Endothelial cell of umbilical vein (primary cell): ENCODE measurements around the gene TUBGCP2. TPM values are rescaled to one million over a fixed set of nuclear protein-coding genes. Genes with fewer than 3 reads are reported as not detected.

Source experiments
- BruUV-seq: library from RNA; stranded (reverse); fragments of 400-500 nt; replicated peaks from 2 replicates; lab custom pipeline; 2021; lab: Mats Ljungman, UMichigan
- CTCF ChIA-PET: fragments of 300-600, 350-600 bp; sonication (Branson Sonifier 250); formaldehyde crosslinking; loops from one replicate; lab custom pipeline; 2021; ENCODE audit warnings: antibody characterized with exemption, inconsistent platforms; lab: Charles Lee
- POLR2A ChIA-PET: fragments of 300-600, 350-600 bp; sonication (Branson Sonifier 250); formaldehyde crosslinking; loops from one replicate; lab custom pipeline; 2021; ENCODE audit warnings: antibody characterized with exemption, inconsistent platforms; lab: Charles Lee
- DNase-seq: peaks from one replicate; pipeline ENCODE4 v3.0.0-alpha.2; 2011; ENCODE audit warnings: low read depth, low spot score
- FAIRE-seq: peaks from 2 replicates; lab custom pipeline; 2011; peaks lifted over from hg19 to GRCh38; lab: Jason Lieb, UNC
- H2AFZ ChIP-seq: 2 replicates; pipeline ENCODE4 v1.6.0; 2012; ENCODE audit warnings: low read depth, low read length, control low read depth, inconsistent platforms
- H3K27ac ChIP-seq: 2 replicates; pipeline ENCODE4 v1.5.1; 2011; ENCODE audit warnings: low read depth, mild to moderate bottlenecking, control low read depth, low read length, moderate library complexity; ENCODE audit not compliant: insufficient read depth
- H3K27me3 ChIP-seq, 2 experiments: 2 replicates each; pipeline versions ENCODE4 v1.6.0 to v1.6.1; 2011; ENCODE audit warnings: low read length in 2 of 2, mixed read lengths in 1 of 2; ENCODE audit not compliant: control insufficient read depth in 2 of 2, insufficient read depth in 2 of 2
- H3K36me3 ChIP-seq, 2 experiments: 2 replicates in 1 of 2; 3 replicates in 1 of 2; pipeline ENCODE4 v1.5.1; 2011; ENCODE audit warnings: low read length in 2 of 2, mild to moderate bottlenecking in 1 of 2, moderate library complexity in 1 of 2; ENCODE audit not compliant: control insufficient read depth in 2 of 2, insufficient read depth in 2 of 2; ENCODE audit errors: extremely low read depth in 1 of 2
- H3K4me1 ChIP-seq: 3 replicates; pipeline ENCODE4 v1.5.1; 2011; ENCODE audit warnings: mild to moderate bottlenecking, low read length; ENCODE audit not compliant: control insufficient read depth, insufficient read depth; ENCODE audit errors: extremely low read depth
- H3K4me2 ChIP-seq: 2 replicates; pipeline ENCODE4 v1.6.1; 2011; ENCODE audit warnings: low read length, control low read depth, mixed read lengths; ENCODE audit not compliant: insufficient read depth
- H3K4me3 ChIP-seq, 3 experiments: fragments of 200-600 bp in 1 of 3; sonication (generic), shearing (Covaris generic) in 1 of 3; replicated peaks in 1 of 3; 2 replicates each; pipeline ENCODE4 v1.5.1; 2011 to 2016; ENCODE audit warnings: control low read depth in 3 of 3, low read length in 3 of 3, mild to moderate bottlenecking in 2 of 3, inconsistent platforms in 1 of 3, low read depth in 1 of 3, moderate library complexity in 1 of 3; ENCODE audit not compliant: insufficient read depth in 1 of 3
- H3K79me2 ChIP-seq: 2 replicates; pipeline ENCODE4 v1.6.0; 2012; ENCODE audit warnings: low read length, inconsistent platforms; ENCODE audit not compliant: control insufficient read depth, insufficient read depth
- H3K9ac ChIP-seq: replicated peaks from 2 replicates; pipeline ENCODE3; 2011; ENCODE audit warnings: low read length, control low read depth; ENCODE audit not compliant: insufficient read depth; ENCODE audit errors: extremely low read depth
- H3K9me1 ChIP-seq: replicated peaks from 3 replicates; pipeline ENCODE4 v1.6.0; 2011; ENCODE audit warnings: mild to moderate bottlenecking, low read length; ENCODE audit not compliant: control insufficient read depth, insufficient read depth; ENCODE audit errors: extremely low read depth
- H3K9me3 ChIP-seq: replicated peaks from 2 replicates; pipeline ENCODE4 v1.5.1; 2012; ENCODE audit warnings: low read length, inconsistent platforms; ENCODE audit not compliant: control insufficient read depth, insufficient read depth
- H4K20me1 ChIP-seq: replicated peaks from 2 replicates; pipeline ENCODE3; 2011; ENCODE audit warnings: mild to moderate bottlenecking, low read length; ENCODE audit not compliant: control insufficient read depth, insufficient read depth; ENCODE audit errors: extremely low read depth
- FOS ChIP-seq: IDR thresholded peaks from 2 replicates; pipeline ENCODE4 v1.6.1; 2011; ENCODE audit warnings: mild to moderate bottlenecking, low read length, moderate library complexity, borderline replicate concordance; ENCODE audit not compliant: insufficient read depth
- GATA2 ChIP-seq: IDR thresholded peaks from 2 replicates; pipeline ENCODE4 v1.7.0; 2011; ENCODE audit warnings: low read depth, mild to moderate bottlenecking, moderate library complexity, mixed read lengths, low read length; ENCODE audit not compliant: insufficient read length, insufficient read depth
- JUN ChIP-seq: IDR thresholded peaks from 2 replicates; pipeline ENCODE4 v1.6.1; 2011; ENCODE audit warnings: borderline replicate concordance, low read depth; ENCODE audit not compliant: insufficient read length, insufficient read depth
- MYC ChIP-seq: IDR thresholded peaks from one replicate; pipeline ENCODE4 v1.6.1; 2011; ENCODE audit warnings: mild to moderate bottlenecking, low read depth, low read length
- POLR2A ChIP-seq: IDR thresholded peaks from 2 replicates; pipeline ENCODE4 v1.6.1; 2012; ENCODE audit warnings: low read depth, mild to moderate bottlenecking, control low read depth, low read length
- dilution Hi-C: fragments of 300-500 bp; cut with MboI; formaldehyde crosslinking; loops from one replicate; pipeline ENCODE4 v1.15.0; 2019; ENCODE audit warnings: low sequenced_read_pairs; ENCODE audit not compliant: extremely low pct_ligation_motif_present
- intact Hi-C: fragments of 100-400 bp; cut with micrococcal nuclease; formaldehyde crosslinking; loops from one replicate; pipeline ENCODE4 v1.10.0; 2022
- polyA plus RNA-seq, 4 experiments: library from polyadenylated mRNA; depleted of rRNA in 3 of 4; stranded (reverse) in 3 of 4; unstranded in 1 of 4; fragments of >200 nt; gene quantifications; 2 replicates each; pipeline versions ENCODE4 v1.2.1 to v1.2.3, GENCODE V29; 2011 to 2012; ENCODE audit warnings: missing spikeins in 1 of 4
- total RNA-seq: library from RNA; stranded (reverse); gene quantifications from 2 replicates; pipeline ENCODE4 v1.2.3, GENCODE V29; 2021
- TF ChIP-seq, protein P1 (sequence below): IDR thresholded peaks from 2 replicates; pipeline ENCODE4 v1.6.1; 2011; ENCODE audit not compliant: insufficient read depth, insufficient read length
- TF ChIP-seq, protein P2 (sequence below), 2 donors: IDR thresholded peaks; 1 replicate in 1 of 2; 2 replicates in 1 of 2; pipeline ENCODE4 v1.5.1; 2011; ENCODE audit warnings: low read length in 2 of 2, mild to moderate bottlenecking in 2 of 2, moderate library complexity in 2 of 2, control low read depth in 1 of 2, inconsistent platforms in 1 of 2, low read depth in 1 of 2; ENCODE audit not compliant: insufficient read depth in 1 of 2; ENCODE audit errors: extremely low read depth in 1 of 2

Gene TUBGCP2
- total and polyA plus RNA-seq, 2 donors (not counting 3 experiments of a cell fraction or from before 2014, with no cell fraction given): 37.1 to 53.1 TPM

DNA sequence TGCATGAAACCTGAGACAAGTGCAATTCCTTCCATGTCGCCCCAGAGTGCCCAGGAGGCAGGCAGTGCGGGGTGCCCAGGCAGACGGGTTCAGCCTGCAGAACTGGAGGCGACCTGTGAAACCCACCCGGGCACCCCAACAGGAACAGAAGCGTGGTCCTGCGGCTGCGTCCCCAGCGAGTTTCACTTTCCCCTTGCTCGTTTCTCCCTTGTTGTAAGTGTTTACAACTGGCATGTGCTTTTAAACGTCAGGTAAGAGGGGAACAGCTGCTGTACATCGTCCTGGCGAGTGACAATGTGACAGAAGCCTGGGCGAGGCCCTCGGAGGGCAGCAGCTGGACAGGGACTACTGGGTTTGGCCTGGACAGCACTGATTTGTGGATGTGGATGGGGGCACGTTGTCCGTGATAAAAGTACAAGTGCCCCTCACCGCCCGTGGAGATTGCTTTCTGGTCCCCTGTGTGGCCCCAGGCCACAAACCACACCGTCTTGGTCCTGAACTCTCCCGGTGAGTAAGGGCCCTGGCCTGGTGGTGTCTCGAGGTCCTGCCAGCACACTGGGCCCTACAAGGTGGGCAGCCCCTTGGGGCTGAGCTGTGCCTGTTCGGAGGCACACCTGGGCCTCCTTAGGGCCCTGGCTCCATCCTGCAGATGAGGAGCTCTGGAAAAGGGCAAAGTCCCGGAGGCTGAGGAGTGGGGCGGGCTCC is 67.0 kb downstream of the TUBGCP2 start:
- H3K9me3 ChIP-seq: no peaks in the 10 kb centered on the region
- DNase-seq (no peak), FAIRE-seq (no peak)
- no peak overlapping the region for H3K27ac ChIP-seq
- H3K4me3 ChIP-seq: no peak overlapping the region
- dilution Hi-C loops: no loop called here
- H3K79me2 ChIP-seq: no peaks in the 10 kb centered on the region
- H3K9me1 ChIP-seq: no peaks in the 10 kb centered on the region
- ChIA-PET CTCF (no interaction called here), POLR2A (no interaction called here)
- peaks cover 17 to 25% of the 10 kb centered on the region in 2 experiments for H3K27me3 ChIP-seq
- no peak overlapping the region for H3K4me2 ChIP-seq
- H3K9ac ChIP-seq: no peak overlapping the region
- no peaks in the 10 kb centered on the region for H3K4me1 ChIP-seq
- no TSS peak for BruUV-seq
- no peaks in the 10 kb centered on the region for H4K20me1 ChIP-seq
- H2AFZ ChIP-seq: no peak overlapping the region
- TF ChIP-seq POLR2A (no peak), FOS (no peak), GATA2 (no peak), MYC (no peak), JUN (no peak)
- TF ChIP-seq, protein P1, sequence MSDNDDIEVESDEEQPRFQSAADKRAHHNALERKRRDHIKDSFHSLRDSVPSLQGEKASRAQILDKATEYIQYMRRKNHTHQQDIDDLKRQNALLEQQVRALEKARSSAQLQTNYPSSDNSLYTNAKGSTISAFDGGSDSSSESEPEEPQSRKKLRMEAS: no peak
- TF ChIP-seq, protein P2, sequence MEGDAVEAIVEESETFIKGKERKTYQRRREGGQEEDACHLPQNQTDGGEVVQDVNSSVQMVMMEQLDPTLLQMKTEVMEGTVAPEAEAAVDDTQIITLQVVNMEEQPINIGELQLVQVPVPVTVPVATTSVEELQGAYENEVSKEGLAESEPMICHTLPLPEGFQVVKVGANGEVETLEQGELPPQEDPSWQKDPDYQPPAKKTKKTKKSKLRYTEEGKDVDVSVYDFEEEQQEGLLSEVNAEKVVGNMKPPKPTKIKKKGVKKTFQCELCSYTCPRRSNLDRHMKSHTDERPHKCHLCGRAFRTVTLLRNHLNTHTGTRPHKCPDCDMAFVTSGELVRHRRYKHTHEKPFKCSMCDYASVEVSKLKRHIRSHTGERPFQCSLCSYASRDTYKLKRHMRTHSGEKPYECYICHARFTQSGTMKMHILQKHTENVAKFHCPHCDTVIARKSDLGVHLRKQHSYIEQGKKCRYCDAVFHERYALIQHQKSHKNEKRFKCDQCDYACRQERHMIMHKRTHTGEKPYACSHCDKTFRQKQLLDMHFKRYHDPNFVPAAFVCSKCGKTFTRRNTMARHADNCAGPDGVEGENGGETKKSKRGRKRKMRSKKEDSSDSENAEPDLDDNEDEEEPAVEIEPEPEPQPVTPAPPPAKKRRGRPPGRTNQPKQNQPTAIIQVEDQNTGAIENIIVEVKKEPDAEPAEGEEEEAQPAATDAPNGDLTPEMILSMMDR (IDR thresholded peaks at IDR 0.05; ENCODE audit: extremely low read depth in 1 of 2, insufficient read depth in 1 of 2, low read depth in 1 of 2, low read length in 2 of 2): no peak
- no peaks in the 10 kb centered on the region for H3K36me3 ChIP-seq
- intact Hi-C loops: no loop called here
